Fibroblast of villous mesenchyme (primary cell): ENCODE measurements around the gene PRKN. TPM values are rescaled to one million over a fixed set of nuclear protein-coding genes. Genes with fewer than 3 reads are reported as not detected.

Experiments used
- DNase-seq: peaks from one replicate; pipeline ENCODE4 v3.0.0-alpha.2; 2010; ENCODE audit warnings: low read depth
- H3K4me3 ChIP-seq: 2 replicates; pipeline ENCODE4 v1.5.1; 2011; ENCODE audit warnings: low read depth, mild to moderate bottlenecking, low read length
- total RNA-seq: library from RNA; depleted of rRNA; stranded (reverse); fragments of >200 nt; gene quantifications from 2 replicates; pipeline ENCODE4 v1.2.3, GENCODE V29; 2012
- TF ChIP-seq, protein P1 (sequence below): IDR thresholded peaks from 2 replicates; pipeline ENCODE4 v1.5.1; 2012; ENCODE audit warnings: low read depth, mild to moderate bottlenecking, low read length; ENCODE audit not compliant: insufficient read depth

The PRKN gene
- total RNA-seq, 1 donor = 2.2 TPM

DNA sequence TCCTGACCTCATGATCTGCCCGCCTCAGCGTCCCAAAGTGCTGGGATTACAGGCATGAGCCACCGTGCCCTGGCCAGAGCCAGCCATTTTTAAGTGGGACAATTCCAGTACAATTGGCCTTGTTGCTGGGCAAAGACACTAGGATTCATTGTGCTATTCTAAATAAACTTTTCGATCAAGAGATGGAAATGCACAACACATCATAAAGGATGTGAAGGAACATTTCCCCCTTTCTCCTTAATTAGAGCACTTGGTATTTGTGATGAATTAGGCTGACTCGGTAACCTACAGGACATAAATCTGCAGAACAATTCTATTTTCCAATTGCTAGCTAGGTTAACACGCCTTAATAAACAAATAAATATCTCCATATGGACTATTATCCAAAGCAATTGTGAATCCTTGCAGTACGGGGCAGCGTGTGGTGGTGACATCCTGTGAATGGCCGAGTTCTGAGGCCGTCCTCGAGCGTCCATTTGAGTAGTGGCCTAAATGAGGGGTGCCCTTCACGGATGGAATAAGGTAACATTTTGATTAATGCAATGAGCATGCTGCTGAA is 1047.5 kb downstream of the PRKN start:
- no peak for DNase-seq
- H3K4me3 ChIP-seq = no peak overlapping the region
- TF ChIP-seq, protein P1, sequence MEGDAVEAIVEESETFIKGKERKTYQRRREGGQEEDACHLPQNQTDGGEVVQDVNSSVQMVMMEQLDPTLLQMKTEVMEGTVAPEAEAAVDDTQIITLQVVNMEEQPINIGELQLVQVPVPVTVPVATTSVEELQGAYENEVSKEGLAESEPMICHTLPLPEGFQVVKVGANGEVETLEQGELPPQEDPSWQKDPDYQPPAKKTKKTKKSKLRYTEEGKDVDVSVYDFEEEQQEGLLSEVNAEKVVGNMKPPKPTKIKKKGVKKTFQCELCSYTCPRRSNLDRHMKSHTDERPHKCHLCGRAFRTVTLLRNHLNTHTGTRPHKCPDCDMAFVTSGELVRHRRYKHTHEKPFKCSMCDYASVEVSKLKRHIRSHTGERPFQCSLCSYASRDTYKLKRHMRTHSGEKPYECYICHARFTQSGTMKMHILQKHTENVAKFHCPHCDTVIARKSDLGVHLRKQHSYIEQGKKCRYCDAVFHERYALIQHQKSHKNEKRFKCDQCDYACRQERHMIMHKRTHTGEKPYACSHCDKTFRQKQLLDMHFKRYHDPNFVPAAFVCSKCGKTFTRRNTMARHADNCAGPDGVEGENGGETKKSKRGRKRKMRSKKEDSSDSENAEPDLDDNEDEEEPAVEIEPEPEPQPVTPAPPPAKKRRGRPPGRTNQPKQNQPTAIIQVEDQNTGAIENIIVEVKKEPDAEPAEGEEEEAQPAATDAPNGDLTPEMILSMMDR = no peak

DNA sequence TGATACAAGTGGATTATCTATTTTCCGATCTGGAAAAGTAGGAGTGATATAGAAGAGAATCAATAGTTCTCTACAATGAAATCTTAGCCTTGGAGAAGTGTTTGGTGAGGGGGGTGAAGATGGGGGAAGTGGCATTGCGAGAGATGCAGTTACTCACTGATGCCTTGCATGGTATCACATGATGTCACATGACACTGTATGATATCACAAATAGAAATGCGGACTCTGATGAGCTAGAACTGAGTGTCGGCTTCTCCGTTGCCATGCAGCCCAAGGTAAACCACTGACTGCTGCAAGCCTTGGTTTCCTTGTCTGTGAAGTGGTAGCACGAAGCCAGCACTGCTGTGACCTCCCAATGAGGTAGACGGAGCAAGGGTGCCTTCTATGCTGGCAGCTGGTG is 1050.4 kb downstream of the PRKN start:
- H3K4me3 ChIP-seq = no peak overlapping the region
- no peak for DNase-seq
- TF ChIP-seq, protein P1 = no peak

DNA sequence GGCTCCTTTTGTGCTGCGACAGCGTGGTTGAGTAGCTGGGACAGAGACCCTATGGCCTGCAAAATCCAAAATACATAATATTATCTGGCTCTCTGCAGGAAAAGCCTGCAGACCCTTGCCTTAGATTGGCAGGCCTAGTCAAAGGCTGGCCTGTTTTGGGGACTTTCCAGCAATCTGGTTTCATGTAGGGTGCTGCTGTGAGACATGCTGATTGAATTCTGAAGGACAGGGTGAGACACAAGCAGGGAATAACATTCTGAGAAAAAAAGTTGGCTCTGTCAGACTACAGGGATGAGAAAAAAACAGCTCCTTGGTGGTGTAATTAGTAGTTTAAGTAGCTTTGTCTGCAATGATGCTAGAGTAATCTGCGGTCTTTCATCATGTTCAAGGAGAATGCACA is 1051.0 kb downstream of the PRKN start:
- DNase-seq = no peak
- no peak overlapping the region for H3K4me3 ChIP-seq
- TF ChIP-seq, protein P1 = no peak

DNA sequence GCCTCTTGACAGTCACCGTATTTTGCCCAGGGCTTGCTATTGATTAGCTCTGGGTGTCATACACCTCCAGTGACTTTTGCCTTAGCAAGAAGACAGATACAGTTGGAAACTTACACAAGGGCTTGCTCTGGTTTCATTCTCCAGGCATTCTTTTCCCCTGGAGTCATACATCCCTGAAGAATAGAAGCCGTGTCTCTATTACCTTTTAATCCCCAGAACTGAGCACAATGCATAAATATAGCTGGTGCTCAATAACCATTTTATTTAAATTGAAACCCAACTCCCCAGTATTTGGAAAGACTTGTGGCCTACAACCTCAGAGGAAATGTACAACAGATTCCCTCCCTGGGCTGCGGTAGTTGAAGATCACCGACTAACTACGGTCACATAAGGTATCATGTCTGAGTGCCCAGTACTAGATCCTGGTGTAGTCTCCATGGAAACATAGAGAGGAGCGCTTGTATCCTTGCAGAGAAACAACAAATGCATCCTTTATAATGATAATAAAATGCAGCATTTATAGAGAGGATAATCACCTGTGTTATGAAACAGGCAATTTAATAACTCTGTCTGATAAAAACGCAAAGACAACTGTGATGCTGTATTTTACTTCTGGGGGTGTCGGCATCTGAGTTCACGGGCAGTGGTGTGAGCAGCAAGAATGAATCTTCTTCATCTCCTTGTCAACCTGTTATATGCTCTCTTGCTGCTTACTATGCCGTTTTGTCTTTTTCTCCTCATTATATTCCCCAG is 1052.5 kb downstream of the PRKN start:
- no peak for DNase-seq
- TF ChIP-seq, protein P1 = no peak
- H3K4me3 ChIP-seq = no peak overlapping the region

DNA sequence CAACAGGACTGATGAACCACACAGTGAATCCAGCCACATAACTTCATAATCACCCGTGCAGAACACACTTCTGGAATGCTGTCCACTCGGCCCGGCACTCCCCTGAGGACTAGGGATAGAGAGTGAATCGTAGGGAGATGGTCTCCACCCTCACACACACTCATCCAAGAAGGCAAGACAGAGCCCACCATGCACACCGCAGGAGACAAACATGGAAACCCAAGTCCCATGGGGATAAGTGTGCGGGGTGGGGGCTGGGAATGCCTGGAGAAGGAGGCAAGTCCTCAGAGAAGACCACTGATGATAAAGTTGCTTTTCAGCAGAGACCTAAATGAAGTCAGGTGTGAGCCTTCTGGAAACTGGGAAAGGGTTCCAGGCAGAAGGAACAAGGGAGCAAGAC is 1054.5 kb downstream of the PRKN start:
- no peak for DNase-seq
- TF ChIP-seq, protein P1 = no peak
- no peak overlapping the region for H3K4me3 ChIP-seq

DNA sequence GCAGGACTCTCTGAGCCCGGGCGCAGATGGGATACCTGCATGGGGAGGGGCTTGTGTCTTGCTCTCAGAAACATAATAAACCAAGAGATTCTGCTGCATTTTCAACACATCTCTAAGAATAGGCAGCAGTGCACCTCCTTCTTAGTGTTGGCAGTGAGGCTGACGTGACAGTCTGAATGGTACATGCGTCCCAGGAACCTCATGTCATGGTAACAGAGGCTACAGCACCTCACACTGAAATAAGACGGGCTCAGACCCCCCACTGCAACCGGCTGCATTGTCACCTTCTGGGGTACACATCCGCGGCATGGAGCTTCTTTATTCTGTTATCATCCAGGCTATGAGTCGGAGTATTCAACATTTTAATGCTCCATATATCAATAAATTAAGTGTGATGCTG is 1056.4 kb downstream of the PRKN start:
- no peak overlapping the region for H3K4me3 ChIP-seq
- TF ChIP-seq, protein P1 = no peak
- DNase-seq = no peak
